PC-3 (cell line): ENCODE measurements around the gene PITX3. TPM values are rescaled to one million over a fixed set of nuclear protein-coding genes. Genes with fewer than 3 reads are reported as not detected.

Experiments
- ATAC-seq: fragments of 200-7000 bp; cut with Tn5 transposase; 2 replicates; pipeline ENCODE4 v1.9.1; 2020; ENCODE audit warnings: mild to moderate bottlenecking, moderate library complexity
- BruUV-seq: library from RNA; stranded (reverse); fragments of 400-500 nt; replicated peaks from 2 replicates; lab custom pipeline; 2021; lab: Mats Ljungman, UMichigan
- CTCF ChIA-PET: fragments of 300-600 bp; sonication (Branson Sonifier 250); formaldehyde crosslinking; loops from one replicate; lab custom pipeline; 2022; ENCODE audit warnings: antibody characterized with exemption; lab: Charles Lee
- POLR2A ChIA-PET: fragments of 300-600 bp; sonication (Branson Sonifier 250); formaldehyde crosslinking; loops from one replicate; lab custom pipeline; 2022; ENCODE audit warnings: antibody characterized with exemption; ENCODE audit not compliant: unreplicated experiment; lab: Charles Lee
- DNase-seq: peaks from one replicate; pipeline ENCODE4 v3.0.0-alpha.2; 2015
- H2AFZ ChIP-seq: fragments of 300-600 bp; sonication (generic); 2 replicates; pipeline ENCODE4 v1.6.0; 2016; ENCODE audit warnings: antibody characterized with exemption, low read length
- H3F3A ChIP-seq: fragments of 300-600 bp; sonication (generic); one replicate; pipeline ENCODE4 v1.6.0; 2017; ENCODE audit warnings: antibody characterized with exemption, low read length, control low read depth, mild to moderate bottlenecking; ENCODE audit not compliant: unreplicated experiment
- H3K27ac ChIP-seq: fragments of 300-600 bp; sonication (generic); 2 replicates; pipeline ENCODE4 v1.5.1; 2016; ENCODE audit warnings: mild to moderate bottlenecking, low read length
- H3K27me3 ChIP-seq: fragments of 300-600 bp; sonication (generic); 2 replicates; pipeline ENCODE4 v1.6.1; 2016; ENCODE audit warnings: low read length, mixed read lengths
- H3K36me3 ChIP-seq: fragments of 300-600 bp; sonication (generic); 2 replicates; pipeline ENCODE4 v1.6.1; 2016; ENCODE audit warnings: low read depth, mixed run types, low read length, mixed read lengths
- H3K4me1 ChIP-seq: fragments of 300-600 bp; sonication (generic); 2 replicates; pipeline ENCODE4 v1.5.1; 2016; ENCODE audit warnings: low read length; ENCODE audit not compliant: insufficient read depth
- H3K4me2 ChIP-seq: fragments of 300-600 bp; sonication (generic); 2 replicates; pipeline ENCODE4 v1.6.0; 2016; ENCODE audit warnings: low read length
- H3K4me3 ChIP-seq: fragments of 300-600 bp; sonication (generic); 2 replicates; pipeline ENCODE4 v1.5.1; 2016; ENCODE audit warnings: mild to moderate bottlenecking, low read length, mixed read lengths
- H3K79me2 ChIP-seq: fragments of 300-600 bp; sonication (generic); 2 replicates; pipeline ENCODE4 v1.6.1; 2017; ENCODE audit warnings: low read length, mixed read lengths
- H3K9ac ChIP-seq: fragments of 300-600 bp; sonication (generic); 2 replicates; pipeline ENCODE4 v1.6.0; 2016; ENCODE audit warnings: mild to moderate bottlenecking, low read length
- H3K9me2 ChIP-seq: fragments of 300-600 bp; sonication (generic); replicated peaks from 2 replicates; pipeline ENCODE4 v1.6.1; 2016; ENCODE audit warnings: mixed run types, low read length, mixed read lengths
- H3K9me3 ChIP-seq: fragments of 300-600 bp; sonication (generic); 2 replicates; pipeline ENCODE4 v1.6.1; 2016; ENCODE audit warnings: low read length, mixed read lengths
- H4K20me1 ChIP-seq: fragments of 300-600 bp; sonication (generic); 2 replicates; pipeline ENCODE4 v1.6.1; 2016; ENCODE audit warnings: low read length, mixed read lengths
- EZH2 ChIP-seq: fragments of 300-600 bp; sonication (generic); IDR thresholded peaks from one replicate; pipeline ENCODE4 v1.6.1; 2017; ENCODE audit warnings: antibody characterized with exemption, mild to moderate bottlenecking, low read length; ENCODE audit not compliant: unreplicated experiment
- EZH2phosphoT487 ChIP-seq: fragments of 300-600 bp; sonication (generic); IDR thresholded peaks from 2 replicates; pipeline ENCODE4 v1.6.1; 2018; ENCODE audit warnings: mild to moderate bottlenecking, antibody characterized with exemption, low read length, borderline replicate concordance
- intact Hi-C: fragments of 100-400 bp; cut with micrococcal nuclease; formaldehyde crosslinking; loops from 2 replicates; pipeline ENCODE4 v1.9.0; 2023
- total RNA-seq: library from RNA; depleted of rRNA; stranded (reverse); fragments of >200 nt; gene quantifications from 2 replicates; pipeline ENCODE4 v1.2.3, GENCODE V29; 2014
- TF ChIP-seq, protein P1 (sequence below): fragments of 300-600 bp; sonication (generic); conservative IDR thresholded peaks from 2 replicates; pipeline ENCODE4 v1.5.1; 2017; ENCODE audit warnings: antibody characterized with exemption, low read depth, mild to moderate bottlenecking, low read length

Gene PITX3
- total RNA-seq, 1 experiment from 2014 or later, result not detected

DNA sequence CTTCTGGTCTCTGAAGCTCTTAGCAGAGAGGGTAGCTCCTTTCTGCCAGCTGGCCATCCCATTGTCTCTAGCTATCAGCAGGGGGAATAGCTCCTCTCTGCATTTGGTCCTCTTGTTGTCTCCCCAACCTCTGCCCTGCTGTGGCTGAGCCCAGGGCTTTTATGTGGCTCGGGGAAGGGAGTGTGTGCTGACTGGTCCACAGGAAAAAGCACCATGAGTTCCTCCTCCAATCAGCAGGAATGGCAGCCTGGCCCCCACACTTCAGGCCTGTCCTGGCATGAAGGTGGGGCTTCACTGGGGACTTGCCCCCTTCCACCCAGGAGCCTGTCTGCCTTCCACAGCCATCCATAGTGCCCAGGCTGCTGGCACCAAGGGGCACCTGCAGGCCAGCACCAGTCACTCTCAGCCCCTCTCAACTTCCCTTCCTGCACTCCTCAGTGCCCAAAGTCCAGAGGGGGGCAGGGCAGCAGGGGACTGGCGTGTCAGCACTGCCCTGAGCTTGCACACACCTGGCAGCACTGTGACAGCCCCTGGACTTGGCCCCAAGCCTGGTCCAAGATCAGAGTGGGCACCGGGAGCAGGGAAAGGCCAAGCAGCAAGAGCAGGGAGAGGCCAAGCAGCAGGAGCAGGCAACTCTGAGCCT is 52.9 kb downstream of the PITX3 start:
- H3K36me3 ChIP-seq, result no peaks in the 10 kb centered on the region
- no peak for DNase-seq
- no TSS peak for BruUV-seq
- ChIA-PET CTCF (no interaction called here), POLR2A (no interaction called here)
- H3K79me2 ChIP-seq, result no peaks in the 10 kb centered on the region
- no peaks in the 10 kb centered on the region for H3K4me1 ChIP-seq
- H3K9ac ChIP-seq, result no peak overlapping the region
- no peak for ATAC-seq
- no peak overlapping the region for H3K4me3 ChIP-seq
- H4K20me1 ChIP-seq, result no peaks in the 10 kb centered on the region
- no peaks in the 10 kb centered on the region for H3K9me2 ChIP-seq
- TF ChIP-seq, protein P1, sequence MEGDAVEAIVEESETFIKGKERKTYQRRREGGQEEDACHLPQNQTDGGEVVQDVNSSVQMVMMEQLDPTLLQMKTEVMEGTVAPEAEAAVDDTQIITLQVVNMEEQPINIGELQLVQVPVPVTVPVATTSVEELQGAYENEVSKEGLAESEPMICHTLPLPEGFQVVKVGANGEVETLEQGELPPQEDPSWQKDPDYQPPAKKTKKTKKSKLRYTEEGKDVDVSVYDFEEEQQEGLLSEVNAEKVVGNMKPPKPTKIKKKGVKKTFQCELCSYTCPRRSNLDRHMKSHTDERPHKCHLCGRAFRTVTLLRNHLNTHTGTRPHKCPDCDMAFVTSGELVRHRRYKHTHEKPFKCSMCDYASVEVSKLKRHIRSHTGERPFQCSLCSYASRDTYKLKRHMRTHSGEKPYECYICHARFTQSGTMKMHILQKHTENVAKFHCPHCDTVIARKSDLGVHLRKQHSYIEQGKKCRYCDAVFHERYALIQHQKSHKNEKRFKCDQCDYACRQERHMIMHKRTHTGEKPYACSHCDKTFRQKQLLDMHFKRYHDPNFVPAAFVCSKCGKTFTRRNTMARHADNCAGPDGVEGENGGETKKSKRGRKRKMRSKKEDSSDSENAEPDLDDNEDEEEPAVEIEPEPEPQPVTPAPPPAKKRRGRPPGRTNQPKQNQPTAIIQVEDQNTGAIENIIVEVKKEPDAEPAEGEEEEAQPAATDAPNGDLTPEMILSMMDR, result no peak
- no peak for TF ChIP-seq EZH2phosphoT487
- TF ChIP-seq EZH2, result no peak
- no peaks in the 10 kb centered on the region for H3K9me3 ChIP-seq
- intact Hi-C loops, result no loop called here
- no peak overlapping the region for H3K27ac ChIP-seq
- H2AFZ ChIP-seq, result no peak overlapping the region
- no peaks in the 10 kb centered on the region for H3K27me3 ChIP-seq
- no peaks in the 10 kb centered on the region for H3F3A ChIP-seq
- H3K4me2 ChIP-seq, result no peak overlapping the region

DNA sequence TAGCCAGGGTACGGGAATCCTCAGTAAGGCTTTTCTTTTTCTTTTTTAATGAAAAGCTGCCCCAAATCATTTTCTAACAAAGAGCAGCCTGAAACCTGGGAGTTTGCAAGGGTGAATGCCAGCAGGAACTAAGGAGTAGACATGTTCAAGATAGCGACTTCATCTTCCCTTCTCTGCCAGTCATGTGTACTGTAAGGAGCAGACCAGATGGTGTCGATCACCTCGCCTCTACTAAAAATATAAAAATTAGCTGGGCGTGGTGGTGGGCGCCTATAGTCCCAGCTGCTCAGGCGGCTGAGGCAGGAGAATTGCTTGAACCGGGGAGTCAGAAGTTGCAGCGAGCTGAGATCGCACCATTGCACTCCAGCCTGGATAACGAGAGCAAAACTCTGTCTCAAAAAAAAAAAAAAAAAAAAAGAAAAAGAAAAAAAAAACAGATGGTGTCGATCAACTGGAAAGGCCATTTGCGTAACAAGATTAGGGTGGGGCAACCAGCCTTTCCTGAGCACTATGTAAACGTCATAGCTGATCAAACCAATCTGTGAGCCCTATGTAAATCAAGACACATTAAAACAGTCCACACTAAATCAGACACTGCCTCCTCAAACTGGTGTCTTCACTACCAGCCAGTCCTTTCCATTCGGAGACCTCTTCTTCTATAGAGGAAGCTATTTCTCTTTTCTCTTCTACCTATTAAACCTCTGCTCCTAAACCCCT is 55.3 kb downstream of the PITX3 start:
- Histone ChIP-seq H3K4me1 (no peaks in the 10 kb centered on the region), H3F3A (no peaks in the 10 kb centered on the region), H3K36me3 (no peaks in the 10 kb centered on the region), H3K4me2 (no peak overlapping the region), H3K9ac (no peak overlapping the region), H4K20me1 (no peaks in the 10 kb centered on the region), H3K27me3 (no peaks in the 10 kb centered on the region), H3K9me3 (no peaks in the 10 kb centered on the region), H3K9me2 (no peaks in the 10 kb centered on the region), H3K4me3 (no peak overlapping the region), H3K27ac (no peak overlapping the region), H3K79me2 (no peaks in the 10 kb centered on the region), H2AFZ (no peak overlapping the region)
- TF ChIP-seq EZH2 (no peak), EZH2phosphoT487 (no peak)
- TF ChIP-seq, protein P1, result no peak
- POLR2A ChIA-PET, result no interaction called here
- DNase-seq (no peak), ATAC-seq (no peak)
- intact Hi-C loops, result no loop called here
- CTCF ChIA-PET, result no interaction called here
- BruUV-seq, result no TSS peak

DNA sequence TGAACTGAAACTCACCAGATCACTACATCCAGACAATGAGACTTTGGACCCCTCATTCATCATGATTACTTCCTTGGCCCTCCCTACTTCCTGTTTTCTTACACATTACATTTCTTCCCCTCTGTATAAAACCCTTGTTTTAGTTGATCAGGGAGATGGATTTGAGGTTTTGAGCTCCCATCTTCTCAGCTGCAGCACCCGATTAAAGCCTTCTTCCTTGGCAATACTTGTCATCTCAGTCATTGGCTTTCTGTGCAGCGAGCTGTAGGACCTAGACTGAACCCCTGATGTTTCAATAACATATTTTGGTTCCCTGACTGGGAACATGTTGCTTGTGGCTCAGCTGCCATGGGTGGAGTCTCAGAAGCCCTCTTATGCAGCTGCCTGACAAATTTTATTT is 56.0 kb downstream of the PITX3 start:
- ChIA-PET POLR2A (no interaction called here), CTCF (no interaction called here)
- no peak overlapping the region for H3K4me3 ChIP-seq
- no TSS peak for BruUV-seq
- no peaks in the 10 kb centered on the region for H3K79me2 ChIP-seq
- H3K9ac ChIP-seq, result no peak overlapping the region
- H2AFZ ChIP-seq, result no peak overlapping the region
- no peaks in the 10 kb centered on the region for H3K4me1 ChIP-seq
- H3K36me3 ChIP-seq, result no peaks in the 10 kb centered on the region
- H3K4me2 ChIP-seq, result no peak overlapping the region
- H3F3A ChIP-seq, result no peaks in the 10 kb centered on the region
- DNase-seq (no peak), ATAC-seq (no peak)
- H3K9me2 ChIP-seq, result no peaks in the 10 kb centered on the region
- TF ChIP-seq, protein P1, result no peak
- TF ChIP-seq EZH2phosphoT487, result no peak
- TF ChIP-seq EZH2, result no peak
- H3K27me3 ChIP-seq, result no peaks in the 10 kb centered on the region
- intact Hi-C loops, result no loop called here
- no peaks in the 10 kb centered on the region for H3K9me3 ChIP-seq
- H4K20me1 ChIP-seq, result no peaks in the 10 kb centered on the region
- no peak overlapping the region for H3K27ac ChIP-seq
